ENCODE results near the gene CNIH2. TPM values are rescaled to one million over a fixed set of nuclear protein-coding genes. Genes with fewer than 3 reads are reported as not detected.
A peak's percentile ranks its signal among the peaks of the same experiment; 100 is the strongest.
"Not testable (repeated sequence)": the region's sequence is repeated elsewhere in the genome, so short reads cannot be mapped to it uniquely, and the experiment has no call there.

Gene CNIH2
- total RNA-seq, 1 donor = 1.1 TPM

DNA sequence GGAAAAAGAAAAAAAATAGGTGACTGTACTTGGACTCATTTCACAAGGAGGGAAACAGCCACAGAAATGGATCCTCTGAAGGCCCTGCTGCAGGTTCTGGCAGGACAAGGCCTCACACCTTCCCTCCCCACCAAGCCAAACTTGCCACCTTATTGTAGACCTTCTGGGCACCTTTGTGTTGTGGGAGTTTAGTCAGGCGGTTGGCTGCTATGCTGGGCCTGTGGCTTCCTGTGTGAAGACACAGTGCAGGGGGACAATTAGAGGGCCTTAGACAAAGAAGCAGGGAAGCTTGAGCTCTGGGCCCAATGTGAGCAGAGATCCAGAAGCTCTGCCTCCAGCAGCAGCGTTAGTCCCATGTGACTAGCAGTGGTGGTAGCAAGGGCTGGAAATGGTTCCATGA, 5.4 kb upstream of the CNIH2 start:
- TF ChIP-seq, protein P1, sequence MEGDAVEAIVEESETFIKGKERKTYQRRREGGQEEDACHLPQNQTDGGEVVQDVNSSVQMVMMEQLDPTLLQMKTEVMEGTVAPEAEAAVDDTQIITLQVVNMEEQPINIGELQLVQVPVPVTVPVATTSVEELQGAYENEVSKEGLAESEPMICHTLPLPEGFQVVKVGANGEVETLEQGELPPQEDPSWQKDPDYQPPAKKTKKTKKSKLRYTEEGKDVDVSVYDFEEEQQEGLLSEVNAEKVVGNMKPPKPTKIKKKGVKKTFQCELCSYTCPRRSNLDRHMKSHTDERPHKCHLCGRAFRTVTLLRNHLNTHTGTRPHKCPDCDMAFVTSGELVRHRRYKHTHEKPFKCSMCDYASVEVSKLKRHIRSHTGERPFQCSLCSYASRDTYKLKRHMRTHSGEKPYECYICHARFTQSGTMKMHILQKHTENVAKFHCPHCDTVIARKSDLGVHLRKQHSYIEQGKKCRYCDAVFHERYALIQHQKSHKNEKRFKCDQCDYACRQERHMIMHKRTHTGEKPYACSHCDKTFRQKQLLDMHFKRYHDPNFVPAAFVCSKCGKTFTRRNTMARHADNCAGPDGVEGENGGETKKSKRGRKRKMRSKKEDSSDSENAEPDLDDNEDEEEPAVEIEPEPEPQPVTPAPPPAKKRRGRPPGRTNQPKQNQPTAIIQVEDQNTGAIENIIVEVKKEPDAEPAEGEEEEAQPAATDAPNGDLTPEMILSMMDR (IDR thresholded peaks at IDR 0.05; ENCODE audit: insufficient read depth, low read length) = no peak
- no peak for DNase-seq (ENCODE audit: low read depth)
- H3K4me3 ChIP-seq (ENCODE audit: low read depth, low read length) = no peak overlapping the region

DNA sequence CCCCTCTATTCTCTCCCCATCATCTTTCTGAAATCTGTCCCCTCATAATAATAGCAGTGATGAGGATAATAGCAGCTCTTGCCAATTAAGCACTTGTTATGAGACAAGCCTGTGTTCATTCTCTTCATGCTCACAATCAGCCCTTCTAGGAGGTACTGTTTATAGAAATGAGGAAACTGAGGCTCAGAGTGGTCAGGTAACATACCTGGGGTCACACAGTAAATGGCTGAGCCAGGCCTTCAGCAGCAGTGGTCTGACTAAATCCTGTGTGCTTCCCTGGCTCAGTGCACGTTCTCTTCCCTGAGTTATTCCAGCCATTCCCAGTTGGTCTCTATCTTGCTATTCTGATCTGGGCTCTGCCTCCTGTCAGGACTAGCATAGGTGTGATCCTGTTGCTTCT, 3.8 kb upstream of the CNIH2 start:
- TF ChIP-seq, protein P1 (IDR thresholded peaks at IDR 0.05; ENCODE audit: insufficient read depth, low read length) = no peak
- no peak for DNase-seq (ENCODE audit: low read depth)
- H3K4me3 ChIP-seq (ENCODE audit: low read depth, low read length) = no peak overlapping the region

DNA sequence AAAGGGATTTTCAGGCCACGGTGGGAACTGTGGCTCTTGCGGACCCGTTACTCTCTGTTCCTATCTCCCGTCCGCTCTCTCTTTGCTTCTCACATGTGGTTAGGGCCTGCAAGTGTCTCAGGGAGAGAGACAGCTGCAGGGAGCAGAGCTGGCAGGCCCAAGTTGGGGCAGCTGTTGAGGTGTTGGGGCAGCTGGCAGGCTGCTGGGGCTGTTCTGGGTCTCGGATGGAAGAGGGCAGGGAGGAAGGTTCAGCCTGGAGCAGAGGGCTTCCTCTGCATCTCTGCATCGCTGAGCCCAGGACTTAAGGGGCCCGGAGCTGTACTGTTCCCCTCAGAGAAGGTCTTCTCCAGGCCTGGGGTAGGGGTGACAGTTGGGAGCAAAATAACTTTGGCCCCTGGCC, 2.6 kb upstream of the CNIH2 start:
- TF ChIP-seq, protein P1 (IDR thresholded peaks at IDR 0.05; ENCODE audit: insufficient read depth, low read length) = no peak
- no peak for DNase-seq (ENCODE audit: low read depth)
- no peak overlapping the region for H3K4me3 ChIP-seq (ENCODE audit: low read depth, low read length)

DNA sequence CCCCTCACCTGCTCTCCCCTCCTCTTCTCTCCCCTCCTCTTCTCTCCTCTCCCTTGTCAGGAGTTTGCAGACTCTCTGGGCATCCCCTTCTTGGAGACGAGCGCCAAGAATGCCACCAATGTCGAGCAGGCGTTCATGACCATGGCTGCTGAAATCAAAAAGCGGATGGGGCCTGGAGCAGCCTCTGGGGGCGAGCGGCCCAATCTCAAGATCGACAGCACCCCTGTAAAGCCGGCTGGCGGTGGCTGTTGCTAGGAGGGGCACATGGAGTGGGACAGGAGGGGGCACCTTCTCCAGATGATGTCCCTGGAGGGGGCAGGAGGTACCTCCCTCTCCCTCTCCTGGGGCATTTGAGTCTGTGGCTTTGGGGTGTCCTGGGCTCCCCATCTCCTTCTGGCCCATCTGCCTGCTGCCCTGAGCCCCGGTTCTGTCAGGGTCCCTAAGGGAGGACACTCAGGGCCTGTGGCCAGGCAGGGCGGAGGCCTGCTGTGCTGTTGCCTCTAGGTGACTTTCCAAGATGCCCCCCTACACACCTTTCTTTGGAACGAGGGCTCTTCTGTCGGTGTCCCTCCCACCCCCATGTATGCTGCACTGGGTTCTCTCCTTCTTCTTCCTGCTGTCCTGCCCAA, 1.9 kb upstream of the CNIH2 start:
- no peak for DNase-seq (ENCODE audit: low read depth)

DNA sequence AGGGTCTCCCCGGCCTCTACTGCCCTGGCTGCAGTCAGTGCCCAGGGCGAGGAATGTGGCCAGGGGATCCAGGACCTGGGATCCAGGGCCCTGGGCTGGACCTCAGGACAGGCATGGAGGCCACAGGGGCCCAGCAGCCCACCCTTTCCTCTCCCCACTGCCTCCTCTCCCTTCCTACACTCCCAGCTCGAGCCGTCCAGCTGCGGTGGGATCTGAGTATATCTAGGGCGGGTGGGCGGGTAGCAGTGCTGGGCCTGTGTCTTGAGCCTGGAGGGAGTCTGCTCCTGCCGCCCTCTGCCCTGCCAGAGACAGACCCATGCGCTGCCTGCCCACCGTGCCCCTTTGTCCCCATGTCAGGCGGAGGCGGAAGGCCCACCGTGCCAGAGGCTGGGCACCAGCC, 1.4 kb upstream of the CNIH2 start:
- not testable (repeated sequence) for DNase-seq (ENCODE audit: low read depth); H3K4me3 ChIP-seq (ENCODE audit: low read depth, low read length)

More for the DNA sequence above, 1.9 kb upstream of the CNIH2 start:
- TF ChIP-seq, protein P1 (IDR thresholded peaks at IDR 0.05; ENCODE audit: insufficient read depth, low read length) = no peak
- no peak overlapping the region for H3K4me3 ChIP-seq (ENCODE audit: low read depth, low read length)

DNA sequence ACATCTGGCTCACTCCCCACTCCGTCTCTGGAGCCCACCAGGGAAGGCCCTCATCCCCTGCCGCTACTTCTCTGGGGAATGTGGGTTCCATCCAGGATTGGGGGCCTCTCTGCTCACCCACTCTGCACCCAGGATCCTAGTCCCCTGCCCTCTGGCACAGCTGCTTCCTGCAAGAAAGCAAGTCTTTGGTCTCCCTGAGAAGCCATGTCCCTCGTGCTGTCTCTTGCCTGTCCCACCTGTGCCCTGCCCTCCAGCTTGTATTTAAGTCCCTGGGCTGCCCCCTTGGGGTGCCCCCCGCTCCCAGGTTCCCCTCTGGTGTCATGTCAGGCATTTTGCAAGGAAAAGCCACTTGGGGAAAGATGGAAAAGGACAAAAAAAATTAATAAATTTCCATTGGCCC, 911 bp upstream of the CNIH2 start:
- not testable (repeated sequence) for H3K4me3 ChIP-seq (ENCODE audit: low read depth, low read length); DNase-seq (ENCODE audit: low read depth)

DNA sequence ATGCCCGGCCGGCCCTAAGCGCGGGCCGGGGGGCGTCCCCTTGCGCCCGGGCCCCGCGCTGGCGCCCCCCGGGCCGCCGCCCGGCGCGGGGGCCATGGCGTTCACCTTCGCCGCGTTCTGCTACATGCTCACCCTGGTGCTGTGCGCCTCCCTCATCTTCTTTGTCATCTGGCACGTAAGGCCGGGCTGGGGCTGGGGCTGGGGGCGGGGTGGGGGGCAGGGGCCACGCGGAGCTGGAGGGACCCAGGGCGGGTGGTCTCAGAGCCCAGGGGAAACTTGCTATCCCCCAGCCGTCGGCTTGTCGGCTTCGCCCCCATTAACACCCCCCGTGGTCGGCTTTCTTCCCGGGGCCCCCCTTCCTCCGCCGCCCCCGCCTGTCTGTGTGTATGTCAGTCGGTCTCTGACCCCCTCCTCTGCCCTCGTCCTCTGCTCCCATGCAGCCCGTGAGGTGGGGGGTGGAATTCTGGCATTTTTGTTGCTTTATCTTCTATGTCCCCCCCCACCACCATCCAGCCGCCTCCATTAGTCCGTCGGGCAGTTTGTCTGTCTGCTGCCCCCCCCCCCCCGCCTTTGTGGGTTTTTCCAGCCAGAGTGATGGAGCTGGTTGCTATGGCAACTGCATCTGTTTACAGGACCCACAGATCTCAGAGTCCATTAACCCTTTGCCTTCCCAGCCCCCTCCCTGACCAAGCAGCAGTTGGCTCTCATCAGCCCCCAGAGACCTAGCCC, 552 bp downstream of the CNIH2 start:
- DNase-seq (ENCODE audit: low read depth) = no peak
- peak overlapping the region; percentile 13 for H3K4me3 ChIP-seq (ENCODE audit: low read depth, low read length)
- TF ChIP-seq, protein P1 (IDR thresholded peaks at IDR 0.05; ENCODE audit: insufficient read depth, low read length) = no peak

Measured in fibroblast of the aortic adventitia (primary cell).